ENCODE data around the gene FBXW9. TPM values are rescaled to one million over a fixed set of nuclear protein-coding genes. Genes with fewer than 3 reads are reported as not detected.

FBXW9 gene
- total and polyA plus RNA-seq, 2 experiments from 2014 or later = 9.1 to 10.9 TPM

DNA sequence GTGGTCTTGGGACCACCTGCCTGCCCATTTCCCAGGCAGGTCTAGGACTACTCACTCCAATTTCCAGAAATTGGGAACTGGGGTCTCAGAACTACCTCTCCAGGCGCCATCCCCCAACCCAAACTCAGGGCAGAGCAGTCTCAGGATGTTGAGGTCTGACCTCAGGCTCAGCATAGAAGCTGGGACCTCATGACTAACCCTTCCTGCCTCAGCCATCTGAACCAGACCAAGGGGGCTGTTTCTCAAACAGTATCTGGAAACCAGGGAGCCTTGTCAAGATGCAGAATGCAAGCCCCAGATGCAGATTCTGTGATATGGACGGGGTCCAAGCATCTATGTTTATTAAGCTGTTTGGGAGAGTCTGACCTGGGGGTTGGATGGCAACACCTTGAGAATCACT lies 1.3 kb downstream of the FBXW9 start:
- TF ChIP-seq EZH2phosphoT487 (IDR thresholded peaks at IDR 0.05; ENCODE audit: low read depth, severe bottlenecking, unreplicated experiment) (no peak), EZH2 (IDR thresholded peaks at IDR 0.05; ENCODE audit: borderline replicate concordance) (no peak)
- TF ChIP-seq, protein P1, sequence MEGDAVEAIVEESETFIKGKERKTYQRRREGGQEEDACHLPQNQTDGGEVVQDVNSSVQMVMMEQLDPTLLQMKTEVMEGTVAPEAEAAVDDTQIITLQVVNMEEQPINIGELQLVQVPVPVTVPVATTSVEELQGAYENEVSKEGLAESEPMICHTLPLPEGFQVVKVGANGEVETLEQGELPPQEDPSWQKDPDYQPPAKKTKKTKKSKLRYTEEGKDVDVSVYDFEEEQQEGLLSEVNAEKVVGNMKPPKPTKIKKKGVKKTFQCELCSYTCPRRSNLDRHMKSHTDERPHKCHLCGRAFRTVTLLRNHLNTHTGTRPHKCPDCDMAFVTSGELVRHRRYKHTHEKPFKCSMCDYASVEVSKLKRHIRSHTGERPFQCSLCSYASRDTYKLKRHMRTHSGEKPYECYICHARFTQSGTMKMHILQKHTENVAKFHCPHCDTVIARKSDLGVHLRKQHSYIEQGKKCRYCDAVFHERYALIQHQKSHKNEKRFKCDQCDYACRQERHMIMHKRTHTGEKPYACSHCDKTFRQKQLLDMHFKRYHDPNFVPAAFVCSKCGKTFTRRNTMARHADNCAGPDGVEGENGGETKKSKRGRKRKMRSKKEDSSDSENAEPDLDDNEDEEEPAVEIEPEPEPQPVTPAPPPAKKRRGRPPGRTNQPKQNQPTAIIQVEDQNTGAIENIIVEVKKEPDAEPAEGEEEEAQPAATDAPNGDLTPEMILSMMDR (IDR thresholded peaks at IDR 0.05; ENCODE audit: poor library complexity) = no peak
- Histone ChIP-seq H3K36me3 (replicated peaks; ENCODE audit: insufficient read depth, low read depth) (no peaks in the 10 kb centered on the region), H3K4me3 (no peak overlapping the region), H4K20me1 (ENCODE audit: insufficient read depth, poor library complexity, severe bottlenecking) (no peaks in the 10 kb centered on the region), H3K27ac (no peak overlapping the region), H3K9me3 (ENCODE audit: low read depth) (no peaks in the 10 kb centered on the region), H3K27me3 (no peaks in the 10 kb centered on the region), H2AFZ (no peak overlapping the region), H3K9me2 (replicated peaks; ENCODE audit: insufficient read depth) (no peaks in the 10 kb centered on the region), H3K79me2 (no peaks in the 10 kb centered on the region), H3K4me1 (ENCODE audit: insufficient read depth) (peaks cover 5% of the 10 kb centered on the region), H3K4me2 (no peak overlapping the region)
- DNase-seq (ENCODE audit: low spot score) = no peak
- 72% methylated on average over 2 of the region's 2 CpGs for WGBS (ENCODE audit: low lambda C conversion rate, missing lambda C conversion rate)

DNA sequence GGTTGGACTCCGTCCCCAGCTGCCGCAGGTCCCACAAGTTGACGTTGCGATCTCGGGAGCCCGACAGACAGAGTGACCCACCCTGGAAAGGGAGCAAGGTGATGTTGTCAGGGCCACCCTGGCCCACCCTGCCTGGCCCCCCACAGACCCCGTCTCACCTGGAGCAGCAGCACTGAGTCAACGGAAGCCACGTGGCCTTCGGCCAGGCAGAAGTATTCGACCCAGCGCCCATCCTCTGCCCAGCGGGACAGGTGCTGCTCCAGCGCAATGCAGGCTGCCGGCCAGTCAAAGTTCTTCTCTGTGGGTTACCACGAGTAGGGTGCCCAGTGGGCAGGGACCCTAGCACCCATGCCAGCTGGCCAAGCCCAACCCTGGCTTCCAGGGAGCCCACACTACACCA lies 1.8 kb downstream of the FBXW9 start:
- no peak overlapping the region for H3K27ac ChIP-seq
- no peaks in the 10 kb centered on the region for H3K27me3 ChIP-seq
- WGBS (ENCODE audit: low lambda C conversion rate, missing lambda C conversion rate) = 94% methylated on average over 16 of the region's 16 CpGs
- no peak overlapping the region for H3K4me3 ChIP-seq
- TF ChIP-seq, protein P1 (IDR thresholded peaks at IDR 0.05; ENCODE audit: poor library complexity) = no peak
- TF ChIP-seq EZH2phosphoT487 (IDR thresholded peaks at IDR 0.05; ENCODE audit: low read depth, severe bottlenecking, unreplicated experiment) (no peak), EZH2 (IDR thresholded peaks at IDR 0.05; ENCODE audit: borderline replicate concordance) (no peak)
- no peak overlapping the region for H3K4me2 ChIP-seq
- H4K20me1 ChIP-seq (ENCODE audit: insufficient read depth, poor library complexity, severe bottlenecking) = no peaks in the 10 kb centered on the region
- H3K9me3 ChIP-seq (ENCODE audit: low read depth) = no peaks in the 10 kb centered on the region
- no peaks in the 10 kb centered on the region for H3K79me2 ChIP-seq
- peaks cover 5% of the 10 kb centered on the region for H3K4me1 ChIP-seq (ENCODE audit: insufficient read depth)
- H3K9me2 ChIP-seq (replicated peaks; ENCODE audit: insufficient read depth) = no peaks in the 10 kb centered on the region
- DNase-seq (ENCODE audit: low spot score) = no peak
- no peaks in the 10 kb centered on the region for H3K36me3 ChIP-seq (replicated peaks; ENCODE audit: insufficient read depth, low read depth)
- no peak overlapping the region for H2AFZ ChIP-seq

DNA sequence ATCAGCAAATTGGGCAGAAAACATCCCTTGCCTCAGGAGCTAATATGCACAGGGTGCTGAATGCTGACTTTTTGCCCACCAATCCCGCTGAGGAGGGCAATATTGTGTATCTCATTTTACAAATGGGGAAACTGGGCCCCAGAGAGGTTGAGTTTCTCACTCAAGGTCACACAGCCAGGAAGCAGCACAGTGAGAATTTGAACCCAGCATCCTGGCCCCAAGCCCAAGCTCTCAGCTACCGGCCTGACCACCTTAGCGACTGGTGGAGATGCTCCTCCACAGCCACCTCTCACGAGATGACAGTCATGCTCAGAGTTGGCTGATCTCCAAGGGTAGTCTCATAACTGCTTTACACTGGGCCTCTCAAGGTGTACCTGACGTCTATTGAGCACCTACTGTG lies 3.5 kb downstream of the FBXW9 start:
- Histone ChIP-seq H3K9me3 (ENCODE audit: low read depth) (no peaks in the 10 kb centered on the region), H2AFZ (no peak overlapping the region), H3K27ac (no peak overlapping the region), H3K4me1 (ENCODE audit: insufficient read depth) (peaks cover 5% of the 10 kb centered on the region), H3K9me2 (replicated peaks; ENCODE audit: insufficient read depth) (no peaks in the 10 kb centered on the region), H3K27me3 (no peaks in the 10 kb centered on the region), H3K79me2 (no peaks in the 10 kb centered on the region), H4K20me1 (ENCODE audit: insufficient read depth, poor library complexity, severe bottlenecking) (no peaks in the 10 kb centered on the region), H3K36me3 (replicated peaks; ENCODE audit: insufficient read depth, low read depth) (no peaks in the 10 kb centered on the region), H3K4me2 (no peak overlapping the region), H3K4me3 (no peak overlapping the region)
- no peak for DNase-seq (ENCODE audit: low spot score)
- TF ChIP-seq, protein P1 (IDR thresholded peaks at IDR 0.05; ENCODE audit: poor library complexity) = no peak
- TF ChIP-seq EZH2phosphoT487 (IDR thresholded peaks at IDR 0.05; ENCODE audit: low read depth, severe bottlenecking, unreplicated experiment) (no peak), EZH2 (IDR thresholded peaks at IDR 0.05; ENCODE audit: borderline replicate concordance) (no peak)
- 91% methylated on average over 5 of the region's 5 CpGs for WGBS (ENCODE audit: low lambda C conversion rate, missing lambda C conversion rate)

Measured in hepatocyte (in vitro differentiated cells).